ENCODE measurements around the gene USP13. TPM values are rescaled to one million over a fixed set of nuclear protein-coding genes. Genes with fewer than 3 reads are reported as not detected.

The USP13 gene
- total and polyA plus RNA-seq, 2 donors from 2014 or later: 3.0 to 9.0 TPM

DNA sequence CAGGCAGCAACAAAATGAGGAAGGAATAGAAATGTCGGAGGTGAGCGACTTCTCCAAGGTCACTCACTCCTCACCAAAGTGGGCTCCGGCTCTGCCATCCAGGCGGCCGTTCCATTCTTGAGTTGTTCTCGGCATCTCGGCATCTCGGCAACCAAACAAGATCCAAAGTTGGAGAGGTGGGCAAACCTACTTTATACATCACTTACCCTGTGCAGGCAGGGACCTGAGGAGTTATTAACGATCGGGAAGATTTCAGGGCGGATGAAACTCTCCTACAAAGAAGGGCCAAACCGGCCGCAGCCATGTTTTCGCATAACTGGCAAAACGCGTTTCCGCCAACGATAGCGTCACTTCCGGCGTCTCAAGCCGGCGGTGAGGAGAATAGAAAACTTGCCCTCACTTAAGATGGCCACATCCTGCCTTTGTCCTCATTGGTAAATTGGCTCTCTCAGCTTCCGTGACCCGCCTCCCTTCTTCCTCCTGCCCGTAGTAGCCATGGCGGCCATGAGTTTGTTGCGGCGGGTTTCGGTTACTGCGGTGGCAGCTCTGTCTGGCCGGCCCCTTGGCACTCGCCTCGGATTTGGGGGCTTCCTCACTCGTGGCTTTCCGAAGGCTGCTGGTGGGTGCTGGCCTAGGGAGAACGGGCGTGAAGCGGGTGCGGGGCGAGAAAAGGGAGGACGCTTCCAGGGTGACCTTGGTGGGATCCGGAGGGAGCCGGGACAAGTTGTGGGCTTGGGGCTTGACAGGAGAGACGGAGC is 48.3 kb upstream of the USP13 start, which contains the start of the genes MRPL47 and NDUFB5:
MRPL47 (minus strand) TSS at position 318 of the 758 bp plus-strand sequence; CDS start at position 304, 14 bp downstream.
NDUFB5 (plus strand) TSS at position 474 of the 758 bp plus-strand sequence; CDS start at position 496, 22 bp downstream.
- Histone ChIP-seq H3K27ac (ENCODE audit: low read depth in 2 of 2, low read length in 2 of 2) (peak within 1 kb of the TSS; percentile 94 to 97), H3K36me3 (ENCODE audit: control insufficient read depth in 2 of 3, insufficient read depth in 3 of 3, low read length in 3 of 3) (peaks cover 2 to 9% (median 2%) of the 10 kb centered on the region in 3 donors), H3K9ac (ENCODE audit: low read length in 3 of 3) (peak within 1 kb of the TSS; percentile 97 to 98 (median 97)), H3K4me3 (ENCODE audit: low read length in 3 of 3) (peak within 1 kb of the TSS; percentile 93 to 100 (median 99)), H3K9me3 (ENCODE audit: control insufficient read depth in 2 of 3, insufficient read depth in 1 of 3, low read length in 3 of 3) (no peaks in the 10 kb centered on the region), H3K27me3 (ENCODE audit: control insufficient read depth, insufficient read depth, low read length) (no peaks in the 10 kb centered on the region), H3K4me1 (ENCODE audit: control insufficient read depth in 2 of 3, insufficient read depth in 2 of 3, low read depth in 1 of 3, low read length in 3 of 3) (peaks cover 0 to 5% (median 4%) of the 10 kb centered on the region in 3 donors)
- FAIRE-seq (peak; percentile 91), DNase-seq (peak; percentile 95 to 99 (median 97))
- no peak for TF ChIP-seq CTCF (IDR thresholded peaks at IDR 0.05; ENCODE audit: borderline replicate concordance, extremely low read depth, insufficient read depth)
- intact Hi-C loops (cut with DNase I): no loop called here

GRCh38 chr3:179606534-179607085 is 46.2 kb upstream of the USP13 start:
- intact Hi-C loops (cut with DNase I): no loop called here
- no peak overlapping the region for H3K4me3 ChIP-seq (ENCODE audit: low read length in 3 of 3)
- no peaks in the 10 kb centered on the region for H3K9me3 ChIP-seq (ENCODE audit: control insufficient read depth in 2 of 3, insufficient read depth in 1 of 3, low read length in 3 of 3)
- H3K36me3 ChIP-seq (ENCODE audit: control insufficient read depth in 2 of 3, insufficient read depth in 3 of 3, low read length in 3 of 3): no peaks in the 10 kb centered on the region
- no peak for DNase-seq
- FAIRE-seq: no peak
- H3K27me3 ChIP-seq (ENCODE audit: control insufficient read depth, insufficient read depth, low read length): no peaks in the 10 kb centered on the region
- TF ChIP-seq CTCF (IDR thresholded peaks at IDR 0.05; ENCODE audit: borderline replicate concordance, extremely low read depth, insufficient read depth): no peak
- H3K27ac ChIP-seq (ENCODE audit: low read depth in 2 of 2, low read length in 2 of 2): no peak overlapping the region
- peaks cover 0 to 5% (median 4%) of the 10 kb centered on the region in 3 donors for H3K4me1 ChIP-seq (ENCODE audit: control insufficient read depth in 2 of 3, insufficient read depth in 2 of 3, low read depth in 1 of 3, low read length in 3 of 3)
- no peak overlapping the region for H3K9ac ChIP-seq (ENCODE audit: low read length in 3 of 3)

- H3K4me1 ChIP-seq (ENCODE audit: control insufficient read depth in 2 of 3, insufficient read depth in 2 of 3, low read depth in 1 of 3, low read length in 3 of 3): peaks cover 0 to 5% (median 2%) of the 10 kb centered on the region in 3 donors
- no peaks in the 10 kb centered on the region for H3K9me3 ChIP-seq (ENCODE audit: control insufficient read depth in 2 of 3, insufficient read depth in 1 of 3, low read length in 3 of 3)
- no peak overlapping the region for H3K27ac ChIP-seq (ENCODE audit: low read depth in 2 of 2, low read length in 2 of 2)
- intact Hi-C loops (cut with DNase I): no loop called here
- FAIRE-seq: no peak
- no peak overlapping the region for H3K4me3 ChIP-seq (ENCODE audit: low read length in 3 of 3)
- H3K36me3 ChIP-seq (ENCODE audit: control insufficient read depth in 2 of 3, insufficient read depth in 3 of 3, low read length in 3 of 3): no peaks in the 10 kb centered on the region
- DNase-seq: no peak
- no peaks in the 10 kb centered on the region for H3K27me3 ChIP-seq (ENCODE audit: control insufficient read depth, insufficient read depth, low read length)
- no peak for TF ChIP-seq CTCF (IDR thresholded peaks at IDR 0.05; ENCODE audit: borderline replicate concordance, extremely low read depth, insufficient read depth)
- H3K9ac ChIP-seq (ENCODE audit: low read length in 3 of 3): no peak overlapping the region
Measured at GRCh38 chr3:179608931-179609720, 43.7 kb upstream of the USP13 start.
